ENCODE data around the gene FADD. TPM values are rescaled to one million over a fixed set of nuclear protein-coding genes. Genes with fewer than 3 reads are reported as not detected.

Gene FADD
- total RNA-seq, 1 experiment from 2014 or later = 17.9 TPM

DNA sequence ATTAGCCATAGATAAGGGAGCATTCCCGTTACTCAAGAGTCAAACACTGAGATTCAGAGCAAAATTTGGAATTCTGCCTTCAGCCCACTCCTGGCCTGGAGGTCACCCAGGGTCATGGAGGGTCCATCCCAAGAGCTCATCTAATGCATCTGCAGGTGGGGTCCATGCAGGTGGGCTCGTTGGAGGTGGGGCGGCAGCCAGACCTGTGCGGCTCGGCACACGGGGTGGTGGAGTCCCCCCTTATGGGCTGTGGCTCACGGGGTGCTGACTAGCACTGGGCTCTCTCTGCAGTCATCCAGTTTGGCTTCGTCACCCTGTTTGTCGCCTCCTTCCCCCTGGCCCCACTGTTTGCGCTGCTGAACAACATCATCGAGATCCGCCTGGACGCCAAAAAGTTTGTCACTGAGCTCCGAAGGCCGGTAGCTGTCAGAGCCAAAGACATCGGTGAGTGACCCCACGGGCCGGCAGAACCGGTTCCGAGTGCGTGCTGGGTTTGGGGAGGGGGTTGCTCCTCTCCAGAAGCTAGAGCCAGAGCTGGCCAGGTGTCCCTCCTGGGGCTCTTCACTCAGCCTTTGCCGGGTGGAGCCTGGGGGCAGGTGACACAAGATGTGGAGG lies 32.4 kb upstream of the FADD start:
- DNase-seq = no peak
- Histone ChIP-seq H3K4me1 (no peaks in the 10 kb centered on the region), H3K9me3 (replicated peaks) (no peaks in the 10 kb centered on the region), H3K27ac (no peak overlapping the region), H3K4me3 (no peak overlapping the region), H3K36me3 (no peaks in the 10 kb centered on the region), H3K27me3 (no peaks in the 10 kb centered on the region)

DNA sequence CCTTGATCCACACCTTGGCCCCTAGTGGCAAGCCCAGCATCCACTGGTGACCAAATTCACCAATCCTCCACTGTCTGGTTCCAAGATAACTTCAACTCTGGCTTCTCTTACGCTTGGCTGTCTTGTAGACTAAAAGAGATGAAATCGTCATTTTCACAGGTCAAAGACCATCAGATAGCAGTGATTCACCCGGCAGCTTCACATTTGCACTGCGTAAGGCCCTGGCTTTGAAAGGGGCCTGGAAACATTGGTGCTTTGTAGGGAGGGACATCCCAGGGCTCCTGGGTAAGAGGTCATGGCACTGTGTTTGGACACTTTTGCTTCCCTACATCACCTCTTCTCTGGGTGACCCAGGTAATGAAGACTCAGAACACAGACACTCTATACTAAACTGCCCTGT lies 30.1 kb upstream of the FADD start:
- no peak for DNase-seq
- Histone ChIP-seq H3K27ac (no peak overlapping the region), H3K9me3 (replicated peaks) (no peaks in the 10 kb centered on the region), H3K27me3 (no peaks in the 10 kb centered on the region), H3K36me3 (no peaks in the 10 kb centered on the region), H3K4me3 (no peak overlapping the region), H3K4me1 (no peaks in the 10 kb centered on the region)

- Histone ChIP-seq H3K4me1 (no peaks in the 10 kb centered on the region), H3K36me3 (no peaks in the 10 kb centered on the region), H3K27ac (no peak overlapping the region), H3K27me3 (no peaks in the 10 kb centered on the region), H3K4me3 (no peak overlapping the region), H3K9me3 (replicated peaks) (no peaks in the 10 kb centered on the region)
- DNase-seq = no peak
Observed at GRCh38 chr11:70174547-70175235, 28.4 kb upstream of the FADD start.

- Histone ChIP-seq H3K27me3 (no peaks in the 10 kb centered on the region), H3K36me3 (no peaks in the 10 kb centered on the region), H3K27ac (no peak overlapping the region), H3K4me3 (no peak overlapping the region), H3K9me3 (replicated peaks) (no peaks in the 10 kb centered on the region), H3K4me1 (no peaks in the 10 kb centered on the region)
- DNase-seq = no peak
Observed at GRCh38 chr11:70175236-70175698, 27.8 kb upstream of the FADD start.

DNA sequence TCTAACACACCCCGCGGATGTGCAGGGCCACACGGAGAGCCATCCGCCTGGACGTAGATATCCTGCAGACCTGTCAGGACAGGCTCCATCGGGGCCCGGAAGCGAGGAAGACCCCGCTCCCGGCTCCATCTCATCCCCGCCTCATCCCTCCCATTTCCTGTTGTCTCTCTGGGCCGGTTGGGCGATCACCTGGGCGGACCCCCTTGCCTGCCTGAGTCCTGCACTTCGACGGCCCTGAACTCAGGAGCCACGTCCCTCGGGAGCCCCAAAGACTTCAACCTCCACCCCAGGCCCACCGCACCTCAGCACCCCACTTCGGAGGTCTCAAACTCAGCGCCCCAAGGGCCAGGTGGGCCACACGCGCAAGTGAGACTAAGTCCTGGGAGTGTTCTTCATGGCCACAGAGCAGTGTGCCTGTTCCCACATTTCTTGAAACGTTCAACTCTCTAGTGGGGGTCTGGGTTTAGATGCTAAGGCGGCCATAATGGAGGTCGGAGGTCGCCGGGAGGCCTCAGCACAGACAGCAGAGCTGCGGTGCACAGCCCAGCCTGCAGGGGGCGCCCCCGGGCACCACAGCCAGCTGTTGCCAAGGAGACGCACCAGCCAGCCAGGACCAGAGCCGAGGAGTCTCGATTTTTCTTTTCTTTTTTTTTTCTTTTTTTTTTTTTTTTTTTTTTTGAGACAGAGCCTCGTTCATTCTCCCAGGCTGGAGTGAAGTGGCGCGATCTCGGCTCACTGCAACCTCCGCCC lies 26.0 kb upstream of the FADD start:
- Histone ChIP-seq H3K27me3 (no peaks in the 10 kb centered on the region), H3K36me3 (no peaks in the 10 kb centered on the region), H3K4me1 (no peaks in the 10 kb centered on the region), H3K4me3 (no peak overlapping the region), H3K27ac (no peak overlapping the region), H3K9me3 (replicated peaks) (no peaks in the 10 kb centered on the region)
- DNase-seq = peak; percentile 16 to 45

DNA sequence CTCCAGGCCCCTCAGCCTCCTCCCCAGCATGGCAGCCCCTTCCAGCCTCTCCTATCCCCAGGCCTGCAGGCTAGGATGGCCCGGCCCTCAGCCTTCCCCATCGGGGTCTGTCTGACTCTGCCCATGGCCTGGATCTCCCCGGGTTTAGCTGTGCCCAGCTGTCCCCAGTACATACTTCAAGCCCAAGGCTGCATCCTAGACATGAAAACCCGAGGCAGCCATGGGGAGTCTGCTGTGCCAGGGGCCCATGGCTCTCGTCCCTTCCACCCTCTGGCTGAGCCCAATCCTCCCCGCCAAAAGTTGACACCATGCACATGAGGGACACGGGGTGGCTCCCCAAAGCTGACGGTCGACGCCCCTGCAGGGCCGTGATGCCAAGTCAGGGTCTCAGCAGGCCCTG lies 22.2 kb upstream of the FADD start:
- Histone ChIP-seq H3K36me3 (no peaks in the 10 kb centered on the region), H3K27ac (no peak overlapping the region), H3K4me3 (no peak overlapping the region), H3K4me1 (no peaks in the 10 kb centered on the region), H3K27me3 (no peaks in the 10 kb centered on the region), H3K9me3 (replicated peaks) (no peaks in the 10 kb centered on the region)
- DNase-seq = no peak

DNA sequence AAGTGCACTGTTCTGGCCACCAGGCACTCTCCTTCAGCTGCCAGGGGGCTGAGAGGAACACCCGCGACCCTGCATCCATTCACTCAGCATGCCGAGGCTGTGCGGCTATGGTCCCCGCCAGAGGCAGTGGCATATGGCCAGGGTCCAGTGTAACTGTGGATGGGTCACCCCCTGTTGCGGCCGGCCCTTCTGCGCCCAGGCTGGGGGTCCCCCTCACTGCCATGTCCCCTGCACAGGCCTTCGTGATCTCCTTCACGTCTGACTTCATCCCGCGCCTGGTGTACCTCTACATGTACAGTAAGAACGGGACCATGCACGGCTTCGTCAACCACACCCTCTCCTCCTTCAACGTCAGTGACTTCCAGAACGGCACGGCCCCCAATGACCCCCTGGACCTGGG lies 20.8 kb upstream of the FADD start:
- Histone ChIP-seq H3K4me1 (no peaks in the 10 kb centered on the region), H3K9me3 (replicated peaks) (no peaks in the 10 kb centered on the region), H3K4me3 (no peak overlapping the region), H3K36me3 (no peaks in the 10 kb centered on the region), H3K27me3 (no peaks in the 10 kb centered on the region), H3K27ac (no peak overlapping the region)
- no peak for DNase-seq

GRCh38 chr11:70183032-70183431 lies 20.1 kb upstream of the FADD start:
- Histone ChIP-seq H3K4me1 (no peaks in the 10 kb centered on the region), H3K27me3 (no peaks in the 10 kb centered on the region), H3K4me3 (no peak overlapping the region), H3K9me3 (replicated peaks) (no peaks in the 10 kb centered on the region), H3K27ac (no peak overlapping the region), H3K36me3 (no peaks in the 10 kb centered on the region)
- no peak for DNase-seq

- no peaks in the 10 kb centered on the region for H3K36me3 ChIP-seq
- no peak overlapping the region for H3K4me3 ChIP-seq
- H3K4me1 ChIP-seq = no peaks in the 10 kb centered on the region
- H3K27me3 ChIP-seq = no peaks in the 10 kb centered on the region
- H3K9me3 ChIP-seq (replicated peaks) = no peaks in the 10 kb centered on the region
- DNase-seq = no peak
- H3K27ac ChIP-seq = no peak overlapping the region
Observed at GRCh38 chr11:70183483-70184176, 19.5 kb upstream of the FADD start.

DNA sequence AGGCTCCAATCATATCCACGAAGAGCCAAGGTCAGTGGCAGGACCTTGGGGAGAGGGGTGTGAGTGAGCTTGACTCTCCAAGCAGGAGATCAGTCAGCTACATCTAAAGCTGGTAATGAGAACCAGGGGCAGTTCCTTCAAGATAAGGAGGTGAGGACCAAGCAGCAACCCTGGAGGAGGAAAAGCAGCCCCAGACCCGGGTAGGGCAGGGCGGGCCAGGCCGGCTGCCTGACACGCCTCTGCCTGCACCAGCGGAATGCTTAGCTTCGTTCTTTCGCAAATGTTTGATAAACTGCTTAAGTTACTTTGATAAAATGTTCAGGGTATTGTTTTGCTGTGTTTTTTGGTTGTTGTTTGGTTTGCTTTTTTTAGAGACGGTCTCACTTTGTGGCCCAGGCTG lies 18.7 kb upstream of the FADD start:
- H3K4me1 ChIP-seq = no peaks in the 10 kb centered on the region
- H3K27ac ChIP-seq = no peak overlapping the region
- no peaks in the 10 kb centered on the region for H3K9me3 ChIP-seq (replicated peaks)
- DNase-seq = no peak
- no peaks in the 10 kb centered on the region for H3K27me3 ChIP-seq
- no peak overlapping the region for H3K4me3 ChIP-seq
- no peaks in the 10 kb centered on the region for H3K36me3 ChIP-seq

GRCh38 chr11:70185348-70186055 lies 17.6 kb upstream of the FADD start:
- H3K4me1 ChIP-seq = no peaks in the 10 kb centered on the region
- H3K9me3 ChIP-seq (replicated peaks) = no peaks in the 10 kb centered on the region
- no peak for DNase-seq
- no peak overlapping the region for H3K4me3 ChIP-seq
- H3K27ac ChIP-seq = no peak overlapping the region
- H3K27me3 ChIP-seq = no peaks in the 10 kb centered on the region
- H3K36me3 ChIP-seq = no peaks in the 10 kb centered on the region

GRCh38 chr11:70186420-70186819 lies 16.7 kb upstream of the FADD start:
- no peak overlapping the region for H3K4me3 ChIP-seq
- H3K9me3 ChIP-seq (replicated peaks) = no peaks in the 10 kb centered on the region
- DNase-seq = no peak
- H3K27me3 ChIP-seq = no peaks in the 10 kb centered on the region
- no peak overlapping the region for H3K27ac ChIP-seq
- H3K4me1 ChIP-seq = no peaks in the 10 kb centered on the region
- H3K36me3 ChIP-seq = no peaks in the 10 kb centered on the region

DNA sequence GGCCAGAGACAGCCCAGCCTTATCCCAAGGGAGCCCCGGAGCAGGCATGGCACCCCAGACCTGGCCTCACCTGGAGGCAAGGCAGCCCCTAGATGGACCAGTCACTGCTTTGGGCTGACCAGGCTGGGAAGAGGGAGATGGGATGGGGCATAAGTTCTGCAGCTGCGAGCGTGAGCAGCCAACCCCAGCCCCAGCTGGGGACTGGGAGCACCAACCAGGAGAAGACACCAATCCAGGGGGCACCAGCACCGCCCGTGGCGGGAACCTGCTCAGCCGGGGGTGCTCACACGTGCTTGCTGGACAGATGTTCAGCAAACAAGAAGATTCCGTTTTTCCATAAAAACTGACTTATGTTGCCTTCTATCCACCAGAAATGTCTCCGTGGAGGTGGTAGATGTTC lies 16.2 kb upstream of the FADD start:
- no peak for DNase-seq
- no peaks in the 10 kb centered on the region for H3K27me3 ChIP-seq

GRCh38 chr11:70187771-70188170 lies 15.3 kb upstream of the FADD start:
- DNase-seq = no peak
- no peak overlapping the region for H3K27ac ChIP-seq
- no peaks in the 10 kb centered on the region for H3K36me3 ChIP-seq
- H3K4me3 ChIP-seq = no peak overlapping the region
- no peaks in the 10 kb centered on the region for H3K4me1 ChIP-seq
- no peaks in the 10 kb centered on the region for H3K27me3 ChIP-seq
- no peaks in the 10 kb centered on the region for H3K9me3 ChIP-seq (replicated peaks)

More for the DNA sequence above, 16.2 kb upstream of the FADD start:
- Histone ChIP-seq H3K27ac (no peak overlapping the region), H3K36me3 (no peaks in the 10 kb centered on the region), H3K9me3 (replicated peaks) (no peaks in the 10 kb centered on the region), H3K4me1 (no peaks in the 10 kb centered on the region), H3K4me3 (no peak overlapping the region)

All from SJCRH30 (cell line).